NCI-H2081 treated with DMSO at 0.1 percent for 48 hours (cell line): Measurements from ENCODE around the gene CNOT10.
"Not testable (repeated sequence)": the region's sequence is repeated elsewhere in the genome, so short reads cannot be mapped to it uniquely, and the experiment has no call there.

Experiments
- DNase-seq: peaks from one replicate; lab custom pipeline; 2025; lab: John Stamatoyannopoulos, UW

The CNOT10 gene

DNA sequence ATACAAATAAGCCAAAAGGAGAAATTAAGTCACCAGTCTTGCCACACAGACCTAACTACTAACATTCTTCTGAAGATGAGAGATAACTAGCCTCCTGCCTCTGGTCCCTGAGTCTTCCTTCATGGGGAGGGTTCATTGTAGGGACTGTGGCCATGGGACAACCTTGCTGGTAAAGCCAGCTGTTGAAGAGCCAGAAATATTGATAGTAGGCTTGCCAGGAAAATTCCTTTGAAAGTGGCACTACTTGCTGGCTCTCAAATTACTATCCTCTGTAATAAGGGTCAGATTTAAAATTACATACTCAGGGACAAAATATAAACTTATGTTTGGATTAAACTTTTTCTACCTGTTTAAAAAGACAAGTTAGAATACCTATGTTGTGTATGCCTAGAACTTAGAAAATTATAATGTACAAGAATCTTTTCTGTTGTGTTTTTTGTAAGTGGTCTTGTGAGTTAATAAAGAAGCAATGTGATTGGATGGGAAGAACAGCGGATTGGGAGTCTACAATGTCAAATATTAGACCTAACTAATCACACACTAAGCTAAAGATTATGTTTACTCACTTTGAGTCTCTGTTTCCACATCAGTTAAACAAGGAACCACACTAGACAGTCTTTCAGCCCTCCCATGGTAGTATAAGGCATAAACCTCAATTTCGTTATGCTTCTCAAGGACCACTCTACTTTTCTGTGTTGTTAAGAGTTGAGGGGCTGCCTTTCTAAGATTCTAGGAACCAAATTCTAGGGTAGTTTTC, 72.8 kb downstream of the CNOT10 start:
- DNase-seq, result no peak

DNA sequence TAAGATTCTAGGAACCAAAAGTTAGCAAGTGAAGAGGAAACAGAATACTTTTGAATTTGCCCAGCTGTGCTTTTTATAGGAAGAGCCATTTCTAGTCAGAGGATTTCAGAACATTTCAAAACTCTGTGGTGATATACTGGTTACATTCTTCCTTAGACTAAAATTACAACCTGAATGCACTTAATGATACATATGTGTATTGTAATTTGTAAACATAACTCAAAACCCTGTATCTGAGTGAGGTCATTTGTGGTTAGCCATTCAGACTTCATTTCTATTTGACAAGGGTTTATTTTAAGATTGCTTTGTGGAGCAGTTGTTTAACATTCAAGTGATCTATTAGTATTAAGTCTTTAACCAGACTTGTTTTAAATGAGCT, 73.4 kb downstream of the CNOT10 start:
- DNase-seq, result no peak

DNA sequence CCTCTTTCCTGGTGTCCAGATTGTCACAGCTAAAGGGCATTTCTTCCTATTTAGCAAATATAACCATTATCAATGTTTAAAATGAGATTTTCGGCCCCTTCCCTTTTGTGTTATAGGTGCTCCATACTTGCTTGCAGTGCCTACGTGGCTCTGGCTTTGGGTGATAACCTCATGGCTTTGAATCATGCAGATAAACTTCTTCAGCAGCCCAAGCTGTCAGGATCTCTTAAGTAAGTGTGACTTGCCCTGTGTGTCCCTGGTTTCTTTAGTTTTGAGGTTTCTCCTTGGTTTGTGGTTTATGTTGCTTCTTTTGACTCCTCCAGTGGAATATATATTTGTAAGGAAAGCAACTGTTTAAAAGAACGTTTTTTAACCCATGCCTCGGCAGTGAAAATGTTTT, 74.4 kb downstream of the CNOT10 start:
- no peak for DNase-seq

DNA sequence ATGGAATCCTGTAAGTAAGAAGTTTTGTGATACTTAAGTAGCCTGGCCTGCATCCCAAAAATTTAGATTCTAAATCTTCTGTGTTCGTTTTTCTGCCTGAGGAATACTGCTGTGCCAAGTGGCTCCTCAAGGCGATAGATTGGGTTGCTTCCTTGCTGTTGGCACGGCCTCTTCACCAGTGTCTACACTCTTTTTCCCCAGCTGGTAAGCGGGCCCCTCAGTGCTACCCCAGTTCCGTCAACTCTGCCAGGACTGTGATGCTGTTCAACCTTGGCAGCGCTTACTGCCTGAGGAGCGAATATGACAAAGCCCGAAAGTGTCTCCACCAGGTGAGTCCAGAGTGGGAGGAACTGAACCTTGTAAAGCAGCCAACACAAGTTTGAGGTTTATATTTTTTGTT, 79.5 kb downstream of the CNOT10 start:
- no peak for DNase-seq

DNA sequence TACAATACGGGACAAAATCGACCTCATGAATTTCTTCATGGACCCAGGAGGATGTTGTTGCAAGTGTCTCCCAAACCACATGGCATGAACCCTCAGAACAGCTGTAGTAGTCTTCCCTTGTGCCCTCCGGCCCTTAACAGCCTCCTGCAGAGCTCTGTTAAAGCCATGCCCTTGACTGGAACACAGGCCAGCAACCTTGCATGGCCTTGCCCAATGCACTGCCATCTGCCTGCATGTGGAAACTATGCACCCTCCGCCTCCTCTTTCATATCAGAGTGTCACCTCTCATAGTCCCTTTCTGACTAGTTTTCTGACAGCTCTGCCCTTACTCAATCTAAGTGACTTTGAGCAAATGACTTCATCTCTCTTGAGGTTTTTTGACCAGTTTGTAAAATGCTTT, 93.4 kb downstream of the CNOT10 start:
- DNase-seq, result no peak

DNA sequence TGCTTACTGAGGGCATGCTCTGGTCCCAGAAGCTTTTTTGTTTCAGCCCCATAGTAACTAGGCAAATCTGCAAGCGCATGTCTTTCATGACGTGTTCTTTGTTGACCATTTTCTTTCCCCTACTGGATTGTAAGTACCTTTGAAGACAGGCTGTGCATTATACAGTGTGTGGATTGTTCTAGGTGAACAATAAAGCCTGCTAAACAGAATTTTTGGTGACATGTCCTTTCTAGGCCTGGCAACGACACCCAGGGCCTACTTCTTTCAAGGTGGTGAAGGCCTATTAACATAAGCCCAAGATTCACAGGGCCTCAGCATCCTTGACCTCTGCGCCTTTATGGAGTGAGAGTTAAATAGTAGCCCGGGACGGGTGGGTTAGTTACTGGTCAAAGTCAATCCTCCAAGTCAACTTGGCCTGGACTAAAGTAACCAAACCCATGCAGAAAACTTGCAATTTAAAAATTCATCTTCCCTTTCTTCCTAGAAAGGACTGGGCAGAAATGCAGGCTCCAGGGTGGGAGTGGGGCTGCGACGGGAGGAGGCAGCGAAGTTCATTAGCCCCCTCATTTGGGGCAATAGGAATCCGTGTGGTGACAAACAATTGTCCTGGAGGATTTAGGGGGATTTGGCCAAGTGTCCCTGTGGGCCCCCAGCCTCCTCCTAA, 95.2 kb downstream of the CNOT10 start:
- no peak for DNase-seq

DNA sequence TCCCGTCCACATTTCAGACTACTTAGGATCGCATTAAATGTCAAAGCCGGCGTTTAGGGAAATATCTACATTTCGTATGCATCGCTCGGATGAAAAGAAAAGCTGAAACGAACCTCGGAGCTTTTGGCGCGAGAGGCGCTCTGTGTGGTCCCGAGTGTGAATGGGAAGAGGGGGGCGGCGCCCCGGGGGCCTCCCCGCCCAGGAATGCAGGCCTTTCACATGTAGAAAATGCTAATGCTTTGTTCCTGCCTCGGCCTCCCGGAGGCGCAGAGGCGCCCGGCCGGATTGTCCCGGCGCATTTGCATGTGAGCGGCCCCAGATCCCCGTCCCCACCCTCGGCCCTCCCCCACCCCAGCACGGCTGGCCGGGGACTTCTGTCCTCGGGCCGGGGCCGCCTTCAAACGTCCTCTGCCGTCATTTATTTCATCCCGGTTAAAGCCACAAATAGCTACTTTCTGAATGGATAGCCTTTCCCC, 95.8 kb downstream of the CNOT10 start:
- DNase-seq, result no peak

DNA sequence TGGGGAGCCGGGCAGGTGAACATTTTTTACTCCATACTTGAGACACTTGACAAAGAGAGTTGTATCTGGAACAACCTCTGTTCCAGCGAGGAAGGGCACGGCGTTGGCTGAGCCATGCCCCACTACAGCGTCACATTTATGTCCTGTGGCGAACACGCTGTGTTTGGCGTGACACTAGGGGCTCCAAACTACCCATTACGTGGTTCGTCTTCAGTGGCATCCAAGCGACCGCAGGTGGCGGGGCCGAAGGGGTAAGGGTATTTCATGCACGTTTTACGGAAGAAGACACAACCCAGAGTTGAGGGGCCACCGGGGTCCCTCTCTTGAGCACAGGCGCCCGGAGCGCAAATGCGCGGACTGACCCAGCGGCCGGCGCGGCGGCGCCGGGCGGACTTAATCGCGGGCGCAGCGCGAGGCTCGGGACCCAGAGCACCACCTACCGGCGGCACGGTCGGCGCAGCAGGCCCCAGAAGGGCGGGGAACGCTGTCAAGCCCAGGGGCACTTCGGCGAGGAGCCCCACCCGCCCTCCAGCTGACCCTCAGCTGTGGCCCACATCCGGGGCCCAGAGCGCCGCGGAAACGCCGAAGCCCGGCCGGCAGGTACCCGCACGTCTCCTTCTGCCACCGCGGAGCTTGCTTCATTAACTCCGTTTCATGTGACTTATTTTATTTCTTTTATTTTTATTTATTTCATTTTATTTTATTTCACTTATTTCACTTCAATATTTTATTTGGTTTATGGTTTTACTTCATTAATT, 96.4 kb downstream of the CNOT10 start:
- DNase-seq, result peak; percentile 41

DNA sequence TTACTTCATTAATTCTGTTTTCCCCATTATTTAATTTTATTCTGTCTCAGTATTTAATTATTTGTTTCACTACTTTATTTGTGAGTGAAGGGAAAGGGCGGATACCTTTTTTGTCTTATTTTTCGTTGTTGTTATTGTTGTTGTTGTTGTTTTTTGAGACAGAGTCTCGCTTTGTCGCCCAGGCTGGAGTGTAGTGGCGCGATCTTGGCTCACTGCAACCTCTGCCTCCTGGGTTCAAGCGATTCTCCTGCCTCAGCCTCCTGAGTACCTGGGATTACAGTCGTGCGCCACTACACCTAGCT, 96.9 kb downstream of the CNOT10 start:
- DNase-seq, result not testable (repeated sequence)

DNA sequence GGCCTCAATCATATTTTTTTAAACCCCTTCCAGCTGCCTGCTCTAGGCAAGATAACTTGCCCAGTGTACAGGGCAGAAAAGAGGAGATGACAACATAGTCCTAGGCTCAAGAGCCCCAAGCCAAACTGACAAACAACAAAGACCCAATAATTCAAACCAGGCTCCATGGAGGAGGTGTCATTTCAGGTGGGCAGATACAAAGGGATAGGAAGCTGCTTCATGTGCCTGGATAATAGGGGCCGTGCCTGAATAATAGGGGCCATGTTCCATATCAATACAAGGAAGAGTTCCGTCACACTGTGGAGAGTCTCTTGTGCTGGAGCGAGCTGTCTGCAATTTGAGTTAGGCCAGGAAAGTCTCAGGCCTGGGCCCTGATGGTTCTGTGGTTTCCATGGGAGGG, 97.4 kb downstream of the CNOT10 start:
- DNase-seq, result no peak

DNA sequence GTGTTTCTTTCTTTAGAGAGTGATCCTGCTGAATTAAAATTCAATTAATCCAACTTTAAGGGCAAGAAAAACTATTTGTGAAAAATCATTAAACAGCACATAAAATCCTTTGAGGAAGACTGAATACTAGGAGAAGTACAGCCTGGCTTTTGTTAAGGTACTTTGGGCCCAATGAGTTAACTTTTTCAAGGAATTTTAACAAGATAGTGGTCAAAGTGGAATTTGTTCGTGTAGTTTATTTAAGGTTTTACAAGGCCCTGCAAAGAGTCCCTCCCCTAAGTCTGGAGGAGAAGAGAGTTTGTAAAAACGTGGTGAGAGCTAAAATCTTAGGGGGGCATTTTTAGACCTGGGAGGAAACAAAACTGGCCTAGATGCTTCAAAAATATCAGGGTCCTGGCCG, 106.8 kb downstream of the CNOT10 start:
- no peak for DNase-seq

DNA sequence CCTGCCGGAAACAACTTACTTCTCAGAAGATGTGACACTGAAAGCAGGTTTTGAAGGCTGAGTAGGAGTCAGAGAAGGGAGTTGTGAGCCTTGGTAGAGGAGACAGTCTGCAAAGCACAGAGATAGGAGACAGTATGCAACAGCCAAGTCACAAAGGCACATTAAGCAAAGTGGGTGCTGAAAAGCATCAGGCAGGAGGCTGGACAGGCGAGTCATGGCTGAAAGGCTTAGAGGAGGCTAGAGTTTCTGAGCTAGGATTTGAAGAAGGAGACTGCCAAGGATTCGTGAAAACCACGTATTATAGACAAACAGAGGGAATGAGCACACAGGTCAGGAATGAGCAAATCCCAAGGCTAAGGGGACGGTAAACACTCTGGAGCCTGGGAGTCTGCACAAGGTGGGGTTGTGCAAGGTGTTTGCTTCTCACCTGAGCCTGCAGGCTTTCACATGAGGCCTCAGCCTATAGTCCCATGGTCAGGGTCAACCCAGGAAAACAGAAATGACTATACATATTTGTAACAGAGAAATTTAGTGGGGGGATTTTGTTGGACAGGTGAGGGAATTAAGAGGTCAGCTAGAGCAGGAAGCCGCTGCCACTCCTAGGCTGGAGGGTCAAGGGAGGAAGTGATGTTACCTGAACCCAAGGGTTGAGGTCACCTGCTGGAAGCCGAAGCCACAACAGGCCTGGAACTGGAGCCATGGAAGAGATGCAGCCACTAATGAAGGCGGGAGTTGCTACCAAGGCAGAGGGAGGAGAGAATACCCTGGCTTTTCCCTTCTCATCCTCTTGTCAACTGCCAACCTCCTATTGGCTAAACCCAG, 109.7 kb downstream of the CNOT10 start:
- DNase-seq, result no peak

DNA sequence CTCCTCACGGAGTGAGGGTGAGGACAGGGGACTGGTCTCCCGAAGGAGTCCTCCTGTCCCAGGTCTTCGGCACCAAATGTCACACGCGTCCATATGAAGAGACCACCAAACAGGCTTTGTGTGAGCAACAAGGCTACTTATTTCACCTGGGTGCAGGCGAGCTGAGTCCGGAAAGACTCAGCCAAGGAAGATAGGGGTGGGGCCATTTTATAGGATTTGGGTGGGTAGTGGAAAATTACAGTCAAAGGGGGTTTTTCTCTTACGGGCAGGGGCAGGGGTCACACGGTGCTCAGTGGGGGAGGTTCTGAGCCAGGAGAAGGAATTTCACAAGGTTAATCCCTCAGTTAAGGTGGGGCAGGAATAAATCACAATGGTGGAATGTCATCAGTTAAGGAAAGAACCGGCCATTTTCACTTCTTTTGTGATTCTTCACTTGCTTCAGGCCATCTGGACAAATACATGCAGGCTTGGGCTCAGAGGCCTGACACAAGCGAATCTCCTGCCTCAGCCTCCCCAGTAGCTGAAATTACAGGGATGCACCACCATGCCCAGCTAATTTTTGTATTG, 111.5 kb downstream of the CNOT10 start:
- not testable (repeated sequence) for DNase-seq

DNA sequence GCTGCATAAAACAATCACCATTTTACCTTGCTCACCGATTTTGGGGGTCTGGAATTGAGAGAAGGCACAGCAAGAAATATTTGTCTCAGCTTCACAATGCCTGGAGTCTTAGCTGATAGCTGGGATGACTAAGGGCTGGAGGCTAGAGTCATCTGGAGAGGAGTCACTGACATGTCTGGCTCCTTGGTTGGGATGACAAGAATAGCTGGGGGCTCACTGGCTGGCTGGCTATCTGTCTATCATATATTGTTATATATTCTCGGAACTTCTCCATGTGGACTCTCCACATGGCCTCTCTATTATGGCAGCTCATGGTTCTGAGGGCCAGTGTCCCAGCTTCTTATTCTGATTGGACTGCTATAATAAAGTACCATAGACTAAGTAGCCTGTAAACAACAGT, 112.8 kb downstream of the CNOT10 start:
- no peak for DNase-seq

DNA sequence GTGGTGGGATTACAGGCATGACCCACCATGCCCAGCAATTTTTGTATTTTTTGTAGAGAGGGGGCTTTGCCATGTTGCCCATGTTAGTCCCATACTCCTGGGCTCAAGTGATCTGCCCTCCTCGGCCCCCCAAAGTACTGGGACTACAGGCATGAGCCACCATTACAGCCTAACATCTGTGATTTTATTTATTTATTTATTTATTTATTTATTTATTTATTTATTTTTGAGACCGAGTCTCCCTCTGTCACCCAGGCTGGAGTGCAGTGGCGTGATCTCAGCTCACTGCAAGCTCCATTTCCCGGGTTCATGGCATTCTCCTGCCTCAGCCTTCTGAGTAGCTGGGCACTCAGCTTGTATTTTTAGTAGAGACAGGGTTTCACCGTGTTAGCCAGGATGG, 116.5 kb downstream of the CNOT10 start:
- not testable (repeated sequence) for DNase-seq

DNA sequence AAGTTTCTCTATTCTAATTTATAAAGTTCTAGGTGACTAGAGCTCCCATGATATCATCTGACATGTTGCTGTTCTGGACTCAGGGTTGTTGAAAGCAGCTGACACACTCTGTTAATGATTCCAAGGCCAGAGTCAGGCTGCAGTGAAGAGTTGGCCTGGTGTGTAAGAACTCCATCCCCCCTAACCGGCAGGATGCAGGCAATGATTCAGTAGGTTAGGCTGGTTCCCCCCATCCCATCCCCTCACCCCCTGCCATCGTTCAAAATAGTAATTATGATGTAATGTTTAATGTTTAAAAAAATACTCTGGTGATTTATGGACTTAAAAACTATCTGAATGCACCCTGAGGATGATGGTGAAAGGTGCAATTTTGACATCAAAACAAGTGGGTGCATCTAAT, 128.2 kb downstream of the CNOT10 start:
- DNase-seq, result no peak

DNA sequence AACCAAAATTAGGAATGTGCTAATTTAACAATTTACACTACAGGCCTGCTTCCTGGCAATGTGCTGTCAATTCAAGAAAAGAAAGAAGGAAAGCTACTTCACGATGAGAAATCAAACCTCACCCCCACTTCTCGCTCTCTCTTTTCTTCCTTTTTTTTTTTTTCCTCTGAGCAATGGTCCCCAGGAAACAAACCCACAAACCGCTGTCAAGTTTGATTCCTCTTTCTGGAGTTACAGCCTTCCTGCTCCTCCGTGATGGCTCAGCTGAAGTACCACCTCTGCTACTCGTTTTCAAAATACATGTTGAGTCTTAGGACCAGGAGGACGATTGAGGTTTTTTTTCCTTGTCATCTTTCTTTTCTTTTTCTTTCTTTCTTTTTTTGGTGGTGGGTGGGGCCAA, 129.4 kb downstream of the CNOT10 start:
- DNase-seq, result no peak

DNA sequence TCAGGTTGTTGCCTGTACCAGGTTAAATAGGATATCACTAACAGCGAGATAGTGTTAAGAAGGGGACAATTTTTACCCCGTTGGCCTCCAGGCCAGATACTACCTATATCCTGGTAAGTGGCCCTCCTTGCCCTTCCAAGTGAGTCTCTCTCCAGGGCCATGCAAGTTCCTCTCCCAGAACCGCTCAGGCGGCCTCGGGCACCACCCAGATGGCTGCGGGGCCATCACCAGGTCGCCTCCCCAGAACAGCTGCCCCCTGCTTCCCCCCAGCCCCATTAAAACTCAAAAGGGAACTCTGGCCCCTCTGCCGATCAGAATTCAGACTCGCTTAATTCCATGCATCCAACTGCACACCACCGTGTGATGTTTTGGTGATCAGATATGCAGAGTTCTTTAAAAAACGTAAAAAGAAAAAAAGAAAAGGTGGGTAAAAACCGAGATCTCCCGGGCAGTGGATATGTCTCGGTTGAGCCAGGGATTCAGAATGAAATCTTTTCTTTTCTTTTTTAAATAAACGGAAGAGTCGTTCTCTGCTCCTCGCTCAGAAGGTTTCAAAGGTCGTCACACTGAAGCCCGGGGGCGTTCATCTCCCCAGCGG, 131.0 kb downstream of the CNOT10 start:
- DNase-seq, result no peak

DNA sequence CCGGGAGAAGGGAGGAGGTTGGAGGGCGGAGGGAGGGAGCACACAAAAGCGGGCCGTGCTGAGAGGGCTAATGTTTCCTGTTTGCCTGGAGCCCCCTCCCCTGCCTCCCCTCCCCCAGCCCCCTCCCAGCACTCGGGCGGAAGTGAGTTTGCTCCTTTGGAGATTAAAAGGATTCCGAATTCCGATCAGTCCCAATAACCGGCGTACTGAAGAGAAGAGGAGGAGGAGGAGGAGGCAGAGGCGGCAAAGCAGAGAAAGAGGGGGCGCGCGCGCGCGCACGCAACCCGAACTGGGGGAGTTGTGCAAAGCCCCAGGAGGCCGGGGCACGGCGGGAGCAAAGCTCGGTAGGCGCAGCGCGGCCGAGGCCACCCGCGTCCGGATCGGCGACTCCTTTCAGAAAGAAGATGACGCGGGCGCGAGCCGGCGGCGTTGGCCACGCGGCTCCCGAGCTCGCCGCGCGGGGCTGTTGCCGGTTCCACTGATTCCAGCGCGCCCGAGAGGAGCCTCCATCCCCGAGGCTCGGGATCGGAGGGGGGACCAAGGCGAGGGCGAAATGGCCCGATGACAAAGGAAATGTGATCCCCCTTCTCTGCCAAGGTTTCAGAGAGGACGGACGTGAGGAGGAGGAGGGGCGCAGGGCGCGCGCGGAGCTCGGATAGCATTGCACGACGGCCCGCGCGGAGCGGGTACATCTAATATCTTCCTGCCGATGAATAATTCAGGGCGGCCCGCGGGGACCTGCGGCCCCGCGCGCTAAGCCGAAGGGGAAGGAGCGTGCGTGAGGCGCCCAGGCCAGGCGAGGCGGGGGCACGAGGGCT, 131.7 kb downstream of the CNOT10 start:
- no peak for DNase-seq

DNA sequence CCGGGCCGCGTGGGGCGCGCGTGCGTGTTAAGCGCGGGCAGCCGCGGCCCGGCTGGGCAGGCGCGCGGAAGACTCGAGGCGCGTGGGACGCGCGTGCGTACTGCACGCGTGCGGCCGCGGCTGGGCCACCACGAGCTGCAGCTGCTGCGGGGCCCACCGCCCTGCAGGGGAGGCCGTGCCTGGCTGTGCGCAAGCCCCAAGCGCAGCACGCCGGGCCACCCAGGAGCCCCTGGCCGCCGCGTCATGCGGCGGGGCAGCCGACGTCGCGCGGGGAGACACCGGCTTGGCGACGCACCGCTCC, 132.2 kb downstream of the CNOT10 start:
- no peak for DNase-seq
